ENCODE data around the gene AMPH. TPM values are rescaled to one million over a fixed set of nuclear protein-coding genes. Genes with fewer than 3 reads are reported as not detected.
"Not testable (repeated sequence)": the region's sequence is repeated elsewhere in the genome, so short reads cannot be mapped to it uniquely, and the experiment has no call there.

Gene AMPH
- total and polyA plus RNA-seq, 9 of the 15 experiments (the other 6 are each of a cell fraction or from before 2014, with no cell fraction given): 0.03 to 0.35 TPM; not detected in 7

- Histone ChIP-seq H3K27ac (ENCODE audit: extremely low read depth, low read depth, low read length) (no peak overlapping the region), H3K27me3 (ENCODE audit: control insufficient read depth in 2 of 2, insufficient read depth in 2 of 2, low read length in 2 of 2) (no peaks in the 10 kb centered on the region), H3K9me1 (ENCODE audit: control insufficient read depth, insufficient read depth, low read length) (no peaks in the 10 kb centered on the region), H3K9ac (ENCODE audit: insufficient read depth in 1 of 2, low read depth in 2 of 2, low read length in 2 of 2) (no peak overlapping the region), H4K20me1 (replicated peaks; ENCODE audit: control insufficient read depth, insufficient read depth, low read length) (no peaks in the 10 kb centered on the region), H3K79me2 (ENCODE audit: control insufficient read depth, insufficient read depth, low read length) (no peaks in the 10 kb centered on the region), H3K4me1 (replicated peaks in 1 of 2; ENCODE audit: control insufficient read depth in 2 of 2, insufficient read depth in 2 of 2, low read length in 2 of 2) (no peaks in the 10 kb centered on the region), H3K4me3 (no peak overlapping the region), H3K9me3 (replicated peaks; ENCODE audit: control insufficient read depth, insufficient read depth, low read depth, low read length) (no peaks in the 10 kb centered on the region), H2AFZ (ENCODE audit: low read depth, low read length) (no peak overlapping the region), H3K36me3 (ENCODE audit: control insufficient read depth, insufficient read depth, low read length) (no peaks in the 10 kb centered on the region), H3K4me2 (ENCODE audit: insufficient read depth, low read length) (no peak overlapping the region)
- 1% methylated on average over 5 of the region's 5 CpGs for WGBS (ENCODE audit: insufficient coverage, low coverage, missing lambda C conversion rate)
- TF ChIP-seq U2AF1 (optimal IDR thresholded peaks at IDR 0.05; ENCODE audit: low read depth, low read length) (no peak), TAF1 (IDR thresholded peaks at IDR 0.05; ENCODE audit: control insufficient read depth, extremely low read depth, insufficient read depth, low read length, severe bottlenecking) (no peak), ELK1 (CRISPR knock-in tag; IDR thresholded peaks at IDR 0.05) (no peak), TAL1 (IDR thresholded peaks at IDR 0.05) (no peak), DDX20 (tag; IDR thresholded peaks at IDR 0.05; ENCODE audit: low read depth) (no peak), FOXM1 (IDR thresholded peaks at IDR 0.05; ENCODE audit: low read depth) (no peak), FOXM1 (CRISPR knock-in tag; IDR thresholded peaks at IDR 0.05; ENCODE audit: low read depth) (no peak), GTF2A2 (tag; IDR thresholded peaks at IDR 0.05) (no peak), SNAPC5 (CRISPR knock-in tag; IDR thresholded peaks at IDR 0.05) (no peak), ZNF41 (CRISPR knock-in tag; conservative IDR thresholded peaks at IDR 0.05) (no peak), ZFPM2 (CRISPR knock-in tag; IDR thresholded peaks at IDR 0.05) (no peak)
- ChIA-PET CTCF (ENCODE audit: low intra/inter-chr PET ratio) (no interaction called here), POLR2A (no interaction called here)
- DNase-seq (ENCODE audit: extremely low read depth in 1 of 4, low spot score in 3 of 4): no peak
- no peak for FAIRE-seq
- BruUV-seq (replicated peaks): no TSS peak
- intact Hi-C loops (cut with micrococcal nuclease): no loop called here
- ATAC-seq: no peak
- in situ Hi-C loops (cut with MboI): no loop called here
These were observed 57.1 kb downstream of the AMPH start for GRCh38 chr7:38574086-38574485.

DNA sequence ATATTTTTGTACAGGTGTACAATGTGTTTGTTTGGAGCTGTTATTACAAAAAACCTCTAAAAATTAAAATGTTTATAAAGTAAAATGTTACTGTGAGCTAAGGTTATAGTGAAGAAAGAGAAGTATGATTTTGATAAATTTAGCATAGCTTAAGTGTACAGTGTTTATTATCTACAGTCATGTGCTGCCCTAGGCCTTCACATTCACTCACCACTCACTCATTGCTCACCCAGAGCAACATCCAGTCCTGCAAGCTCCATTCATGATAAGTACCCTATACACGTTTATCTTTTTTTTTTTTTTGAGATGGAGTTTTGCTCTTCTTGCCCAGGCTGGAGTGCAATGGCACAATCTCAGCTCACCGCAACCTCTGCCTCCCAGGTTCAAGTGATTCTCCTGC, 59.6 kb downstream of the AMPH start:
- H3K4me1 ChIP-seq (replicated peaks in 1 of 2; ENCODE audit: control insufficient read depth in 2 of 2, insufficient read depth in 2 of 2, low read length in 2 of 2); H3K27me3 ChIP-seq (ENCODE audit: control insufficient read depth in 2 of 2, insufficient read depth in 2 of 2, low read length in 2 of 2); FAIRE-seq; H3K4me3 ChIP-seq; H3K9me3 ChIP-seq (replicated peaks; ENCODE audit: control insufficient read depth, insufficient read depth, low read depth, low read length); CTCF ChIA-PET (ENCODE audit: low intra/inter-chr PET ratio); BruUV-seq (replicated peaks); DNase-seq (ENCODE audit: extremely low read depth in 1 of 4, low spot score in 3 of 4); H4K20me1 ChIP-seq (replicated peaks; ENCODE audit: control insufficient read depth, insufficient read depth, low read length); POLR2A ChIA-PET; H3K27ac ChIP-seq (ENCODE audit: extremely low read depth, low read depth, low read length); H2AFZ ChIP-seq (ENCODE audit: low read depth, low read length); intact Hi-C loops (cut with micrococcal nuclease); H3K9me1 ChIP-seq (ENCODE audit: control insufficient read depth, insufficient read depth, low read length); H3K36me3 ChIP-seq (ENCODE audit: control insufficient read depth, insufficient read depth, low read length); in situ Hi-C loops (cut with MboI); H3K9ac ChIP-seq (ENCODE audit: insufficient read depth in 1 of 2, low read depth in 2 of 2, low read length in 2 of 2); ATAC-seq; H3K4me2 ChIP-seq (ENCODE audit: insufficient read depth, low read length); H3K79me2 ChIP-seq (ENCODE audit: control insufficient read depth, insufficient read depth, low read length): not testable (repeated sequence)
- WGBS (ENCODE audit: insufficient coverage, low coverage, missing lambda C conversion rate): 0% methylated on average over 1 of the region's 2 CpGs

Measured in K562 (cell line).